Measurements from ENCODE around the gene ITGAL.

Gene ITGAL

DNA sequence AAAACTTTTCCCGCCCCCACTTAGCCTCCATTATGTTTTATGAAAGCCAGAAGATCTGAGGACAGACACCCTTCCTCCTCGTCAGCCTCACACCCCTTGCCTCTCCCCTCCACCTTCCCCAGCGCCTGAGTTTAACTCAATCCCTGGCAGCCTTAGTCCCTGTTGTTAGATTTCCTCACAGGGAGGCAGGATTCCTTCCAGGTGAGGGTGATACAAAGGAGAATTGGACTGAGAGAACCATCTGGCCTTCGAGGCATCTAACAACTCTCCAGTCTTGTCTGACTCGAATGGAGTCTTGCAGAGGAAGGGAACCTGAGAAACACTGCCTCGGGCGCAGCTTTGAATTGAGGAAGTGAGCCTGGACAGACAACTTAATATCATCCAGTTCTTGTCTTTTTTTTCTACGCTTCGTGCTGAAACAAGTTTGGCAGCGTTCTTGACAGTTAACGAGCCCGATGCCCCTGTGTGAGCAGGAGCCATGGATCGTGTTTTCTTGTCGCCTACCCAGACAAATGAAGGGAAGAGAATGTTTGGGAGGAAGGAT lies 55.2 kb downstream of the ITGAL start:
- no peak for TF ChIP-seq CTCF (IDR thresholded peaks at IDR 0.05; ENCODE audit: insufficient read depth, missing control alignments)
- DNase-seq (ENCODE audit: insufficient read length, low spot score), result no peak
- no peak for FAIRE-seq

- DNase-seq (ENCODE audit: insufficient read length, low spot score) (no peak), FAIRE-seq (no peak)
- TF ChIP-seq CTCF (IDR thresholded peaks at IDR 0.05; ENCODE audit: insufficient read depth, missing control alignments), result no peak
These were observed 56.4 kb downstream of the ITGAL start for GRCh38 chr16:30528799-30529457.

DNA sequence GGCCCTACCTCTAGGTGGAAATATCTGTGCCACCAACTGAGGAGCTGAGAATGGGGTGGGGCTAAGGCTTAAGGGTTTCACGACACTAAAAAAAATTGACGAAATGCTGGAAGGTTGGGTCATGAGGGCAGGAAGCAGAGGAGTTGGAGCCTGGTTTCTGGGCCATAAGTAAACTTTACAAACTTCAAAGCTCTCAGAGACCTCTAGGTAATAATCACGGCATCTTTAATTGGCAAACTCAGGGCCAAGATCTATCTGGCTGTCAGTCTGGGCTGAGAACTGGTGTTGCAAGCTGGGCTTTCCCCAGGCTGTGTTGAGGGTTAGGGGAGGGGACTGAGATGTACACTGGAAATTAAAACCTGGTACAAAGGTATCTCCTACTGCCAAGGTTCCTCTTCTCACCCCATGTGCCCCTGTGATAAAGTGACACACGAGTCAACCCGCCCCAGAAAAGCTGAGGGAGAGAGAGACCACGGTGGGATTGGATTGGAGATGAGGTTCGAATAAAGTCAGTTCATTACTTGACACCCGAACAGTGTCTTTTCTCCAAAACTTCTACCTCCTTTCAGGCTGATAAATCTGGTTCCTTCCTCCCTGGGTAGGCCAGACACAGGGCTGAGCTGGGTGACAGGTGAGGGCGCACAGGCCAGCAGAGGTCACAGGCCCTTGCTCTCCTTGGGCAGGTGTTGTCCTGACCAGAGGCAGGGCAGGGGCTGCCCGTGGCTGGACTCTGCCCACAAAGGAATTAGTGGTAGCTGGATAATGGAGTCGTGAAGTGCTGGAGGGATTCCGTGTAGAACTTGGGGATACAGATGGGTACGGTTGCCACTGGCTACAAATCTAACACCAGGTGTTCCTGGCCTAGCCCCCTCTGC lies 57.9 kb downstream of the ITGAL start:
- FAIRE-seq (no peak), DNase-seq (ENCODE audit: insufficient read length, low spot score) (no peak)
- TF ChIP-seq CTCF (IDR thresholded peaks at IDR 0.05; ENCODE audit: insufficient read depth, missing control alignments), result no peak

DNA sequence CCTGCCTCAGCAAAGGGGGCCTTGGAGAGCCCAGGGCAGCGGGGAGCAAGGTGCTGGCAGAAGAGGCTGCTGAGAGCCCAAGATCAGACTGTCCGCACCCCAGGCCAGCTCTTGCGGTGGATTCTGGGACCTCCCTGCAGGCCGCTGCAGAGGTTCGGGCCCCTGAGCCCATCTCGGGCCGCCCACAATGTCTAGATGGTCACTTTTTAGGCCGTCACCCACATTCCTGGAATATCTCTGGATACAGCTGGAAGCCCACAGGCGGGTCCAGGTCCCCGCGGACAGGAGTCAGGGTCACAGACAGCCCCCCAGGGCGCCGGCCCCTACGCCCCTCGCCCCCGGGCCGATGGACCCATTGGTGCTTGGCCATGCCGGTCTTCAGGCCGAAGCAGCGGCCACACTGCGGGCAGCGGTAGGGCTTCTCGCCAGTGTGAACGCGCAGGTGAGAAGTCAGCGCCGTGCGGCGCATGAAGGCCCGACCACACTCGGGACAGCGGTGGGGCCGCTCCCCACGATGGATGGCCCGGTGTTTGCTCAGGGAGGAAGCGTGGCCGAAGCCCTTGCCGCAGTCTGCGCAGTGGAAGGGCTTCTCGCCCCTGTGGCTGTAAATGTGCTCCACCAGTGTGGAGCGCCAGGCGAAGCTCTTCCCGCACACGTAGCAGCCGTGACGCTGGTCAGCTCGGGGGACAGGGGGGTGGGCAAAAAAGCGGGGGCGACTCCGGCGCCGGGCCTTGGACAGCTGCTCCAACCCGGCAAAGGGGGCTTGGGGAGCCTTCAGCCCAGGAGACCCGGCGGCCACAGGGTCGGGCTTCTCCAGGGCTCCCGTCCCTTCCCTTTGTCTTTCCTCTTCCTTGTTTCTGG lies 60.0 kb downstream of the ITGAL start:
- no peak for FAIRE-seq
- TF ChIP-seq CTCF (IDR thresholded peaks at IDR 0.05; ENCODE audit: insufficient read depth, missing control alignments), result no peak
- no peak for DNase-seq (ENCODE audit: insufficient read length, low spot score)

- no peak for FAIRE-seq
- DNase-seq (ENCODE audit: insufficient read length, low spot score), result no peak
- no peak for TF ChIP-seq CTCF (IDR thresholded peaks at IDR 0.05; ENCODE audit: insufficient read depth, missing control alignments)
These were observed 60.6 kb downstream of the ITGAL start for GRCh38 chr16:30533146-30533522.

DNA sequence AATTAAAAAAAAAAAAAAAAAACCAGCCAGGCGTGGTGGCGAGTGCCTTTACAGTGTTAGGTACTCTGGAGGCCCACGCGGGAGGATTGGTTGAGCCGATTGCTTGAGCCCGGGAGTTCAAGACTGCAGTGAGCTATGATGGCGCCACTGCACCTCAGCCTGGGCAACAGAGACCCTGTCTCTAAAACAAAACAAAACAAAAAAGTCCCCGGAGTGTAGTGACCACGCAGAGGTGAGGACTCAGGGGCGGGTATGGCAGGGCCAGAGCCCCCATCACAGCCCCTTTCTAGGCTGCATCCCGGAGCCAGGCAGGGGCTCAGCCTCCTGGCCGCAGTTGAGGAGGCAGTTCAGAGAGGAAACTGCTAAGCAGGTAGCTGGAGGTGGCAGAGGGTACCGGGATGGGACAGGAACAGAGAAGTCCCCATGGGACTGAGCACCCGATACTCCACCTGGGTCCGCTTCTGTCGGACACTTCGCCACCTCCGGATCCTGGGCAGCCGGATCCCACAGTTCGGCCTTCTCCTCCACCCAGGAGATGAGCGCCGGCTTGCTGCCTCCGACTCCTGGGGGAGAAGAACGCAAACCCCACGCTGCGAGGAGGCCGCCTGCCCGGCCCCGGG lies 61.3 kb downstream of the ITGAL start:
- FAIRE-seq, result no peak
- no peak for DNase-seq (ENCODE audit: insufficient read length, low spot score)
- TF ChIP-seq CTCF (IDR thresholded peaks at IDR 0.05; ENCODE audit: insufficient read depth, missing control alignments), result no peak

All from D721Med (cell line).